Tibial artery (tissue), 4 donors: ENCODE results near the gene MLN.

Experiments
- DNase-seq, 2 donors: peaks; one replicate each; pipeline ENCODE4 v3.0.0-alpha.2; 2019
- H3K27ac ChIP-seq, 2 donors: fragments of 200-600 bp; sonication (generic) in 1 of 2; 1 replicate in 1 of 2; 2 replicates in 1 of 2; pipeline ENCODE4 v1.5.1; 2018 to 2019; ENCODE audit warnings: mild to moderate bottlenecking in 1 of 2
- H3K27me3 ChIP-seq, 2 donors: fragments of 200-600 bp; sonication (generic) in 1 of 2; one replicate each; pipeline versions ENCODE4 v1.5.1 to v1.6.0; 2016 to 2019
- H3K36me3 ChIP-seq, 3 donors: fragments of 200-600 bp; sonication (generic) in 2 of 3; one replicate each; pipeline ENCODE4 v1.5.1; 2016 to 2019; ENCODE audit warnings: mild to moderate bottlenecking in 2 of 3
- H3K4me1 ChIP-seq, 4 donors: fragments of 200-600 bp; sonication (generic) in 2 of 4; 1 replicate in 3 of 4; 2 replicates in 1 of 4; pipeline ENCODE4 v1.5.1; 2016 to 2019
- H3K4me3 ChIP-seq, 2 donors: fragments of 200-600 bp; sonication (generic) in 1 of 2; 1 replicate in 1 of 2; 2 replicates in 1 of 2; pipeline ENCODE4 v1.5.1; 2018 to 2019; ENCODE audit warnings: mild to moderate bottlenecking in 2 of 2
- H3K9me3 ChIP-seq, 3 donors: fragments of 200-600 bp; sonication (generic) in 1 of 3; one replicate each; pipeline ENCODE4 v1.5.1; 2016 to 2019
- intact Hi-C: fragments of 100-400 bp; cut with DNase I; formaldehyde crosslinking; loops from one replicate; pipeline ENCODE4 v1.15.0; 2023; ENCODE audit warnings: low total_unique reads
- TF ChIP-seq, protein P1 (sequence below), 2 experiments: fragments of 200-600 bp in 1 of 2; fragments of 450-650 bp in 1 of 2; IDR thresholded peaks; one replicate each; pipeline ENCODE4 v1.5.1; 2017 to 2019; ENCODE audit warnings: antibody characterized with exemption in 2 of 2, mild to moderate bottlenecking in 1 of 2, moderate library complexity in 1 of 2

MLN gene

DNA sequence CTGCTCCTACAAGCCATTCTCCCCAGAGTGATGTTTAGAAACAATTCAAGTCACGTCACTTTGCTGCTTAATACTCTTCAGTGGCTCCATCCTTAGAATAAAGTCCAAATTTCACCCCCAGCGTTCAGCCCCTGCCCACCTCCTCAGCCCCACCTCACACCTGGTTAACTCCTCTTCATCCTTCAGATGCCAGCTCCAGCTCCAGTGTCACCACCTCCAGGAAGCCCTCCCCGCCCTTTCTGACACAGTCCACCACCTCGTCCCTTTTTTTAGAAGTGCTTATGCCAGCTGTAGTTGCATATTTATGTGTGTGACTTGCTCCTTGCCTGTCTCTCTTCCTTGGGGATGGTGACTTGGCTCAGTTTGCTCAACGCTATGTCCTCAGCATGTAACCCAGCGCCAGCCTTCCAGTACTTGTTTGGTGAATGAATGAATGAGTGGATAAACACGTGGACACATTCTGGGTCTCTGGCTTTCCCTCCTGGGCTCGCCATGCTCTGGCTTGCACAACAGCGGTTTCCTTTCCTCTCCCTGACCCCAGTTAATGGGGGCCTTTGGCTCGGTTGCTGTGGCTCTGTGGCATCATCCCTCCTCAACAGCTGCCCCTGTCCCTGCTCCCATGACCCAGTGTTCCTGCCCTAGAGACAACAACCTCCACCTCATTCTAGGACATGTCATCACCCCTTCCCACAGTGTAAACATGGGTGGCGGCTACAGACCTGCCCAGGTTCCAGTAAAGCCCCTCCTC, 53.4 kb downstream of the MLN start:
- H3K4me3 ChIP-seq, result no peak overlapping the region
- no peaks in the 10 kb centered on the region for H3K9me3 ChIP-seq
- TF ChIP-seq, protein P1, sequence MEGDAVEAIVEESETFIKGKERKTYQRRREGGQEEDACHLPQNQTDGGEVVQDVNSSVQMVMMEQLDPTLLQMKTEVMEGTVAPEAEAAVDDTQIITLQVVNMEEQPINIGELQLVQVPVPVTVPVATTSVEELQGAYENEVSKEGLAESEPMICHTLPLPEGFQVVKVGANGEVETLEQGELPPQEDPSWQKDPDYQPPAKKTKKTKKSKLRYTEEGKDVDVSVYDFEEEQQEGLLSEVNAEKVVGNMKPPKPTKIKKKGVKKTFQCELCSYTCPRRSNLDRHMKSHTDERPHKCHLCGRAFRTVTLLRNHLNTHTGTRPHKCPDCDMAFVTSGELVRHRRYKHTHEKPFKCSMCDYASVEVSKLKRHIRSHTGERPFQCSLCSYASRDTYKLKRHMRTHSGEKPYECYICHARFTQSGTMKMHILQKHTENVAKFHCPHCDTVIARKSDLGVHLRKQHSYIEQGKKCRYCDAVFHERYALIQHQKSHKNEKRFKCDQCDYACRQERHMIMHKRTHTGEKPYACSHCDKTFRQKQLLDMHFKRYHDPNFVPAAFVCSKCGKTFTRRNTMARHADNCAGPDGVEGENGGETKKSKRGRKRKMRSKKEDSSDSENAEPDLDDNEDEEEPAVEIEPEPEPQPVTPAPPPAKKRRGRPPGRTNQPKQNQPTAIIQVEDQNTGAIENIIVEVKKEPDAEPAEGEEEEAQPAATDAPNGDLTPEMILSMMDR (IDR thresholded peaks at IDR 0.05), result no peak
- H3K4me1 ChIP-seq, result peaks cover 0 to 8% (median 0%) of the 10 kb centered on the region in 4 donors
- peaks cover 0 to 19% of the 10 kb centered on the region in 2 donors for H3K27me3 ChIP-seq
- DNase-seq, result no peak
- intact Hi-C loops, result no loop called here
- H3K36me3 ChIP-seq, result no peaks in the 10 kb centered on the region
- no peak overlapping the region for H3K27ac ChIP-seq

DNA sequence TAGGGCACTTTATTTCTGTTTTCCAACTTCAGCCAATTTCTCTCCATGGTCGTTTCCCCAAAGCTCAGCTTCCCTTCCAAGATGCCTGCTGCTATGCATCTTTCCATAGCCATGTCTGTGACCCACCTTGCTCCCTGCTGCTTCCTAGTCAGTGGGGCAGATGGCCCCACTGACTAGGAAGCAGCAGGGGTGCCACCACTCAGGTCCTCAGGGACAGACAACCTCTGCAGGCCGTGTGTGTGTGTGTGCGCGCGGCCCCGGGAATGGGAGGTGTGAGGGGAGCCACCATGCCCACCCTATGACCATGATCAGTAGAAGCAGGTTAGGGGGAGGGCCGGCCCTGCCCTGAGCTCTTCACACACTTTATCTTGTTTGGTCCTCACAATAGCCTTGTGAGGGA, 54.4 kb downstream of the MLN start:
- DNase-seq, result no peak
- Histone ChIP-seq H3K36me3 (no peaks in the 10 kb centered on the region), H3K9me3 (no peaks in the 10 kb centered on the region), H3K4me3 (no peak overlapping the region), H3K27ac (no peak overlapping the region), H3K27me3 (peaks cover 0 to 13% of the 10 kb centered on the region in 2 donors), H3K4me1 (peaks cover 0 to 18% (median 5%) of the 10 kb centered on the region in 4 donors)
- intact Hi-C loops, result no loop called here
- TF ChIP-seq, protein P1 (IDR thresholded peaks at IDR 0.05), result no peak

DNA sequence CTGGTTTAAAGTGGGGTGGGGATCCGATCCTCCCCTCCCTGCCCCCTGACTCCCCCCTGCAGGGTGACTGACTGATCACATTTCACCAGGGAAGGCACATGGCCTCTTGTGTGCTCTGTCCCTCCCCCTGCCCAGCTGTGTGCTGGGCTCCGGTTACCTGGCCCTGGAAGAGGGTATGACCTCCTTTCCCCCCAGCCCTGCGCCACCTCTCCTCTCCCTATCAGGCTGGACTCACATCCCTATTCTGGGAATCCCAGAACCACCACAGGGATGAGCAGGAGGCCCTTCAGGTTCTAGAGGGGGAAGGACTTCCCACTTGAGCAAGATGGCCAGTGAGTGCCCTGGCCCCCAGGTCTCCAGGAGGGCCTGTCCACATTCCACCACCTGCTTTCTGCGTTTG, 55.0 kb downstream of the MLN start:
- TF ChIP-seq, protein P1 (IDR thresholded peaks at IDR 0.05), result no peak
- peaks cover 0 to 16% of the 10 kb centered on the region in 2 donors for H3K27me3 ChIP-seq
- peaks cover 0 to 21% (median 8%) of the 10 kb centered on the region in 4 donors for H3K4me1 ChIP-seq
- no peaks in the 10 kb centered on the region for H3K9me3 ChIP-seq
- intact Hi-C loops, result no loop called here
- no peak overlapping the region for H3K4me3 ChIP-seq
- DNase-seq, result no peak
- H3K27ac ChIP-seq, result no peak overlapping the region
- H3K36me3 ChIP-seq, result no peaks in the 10 kb centered on the region

DNA sequence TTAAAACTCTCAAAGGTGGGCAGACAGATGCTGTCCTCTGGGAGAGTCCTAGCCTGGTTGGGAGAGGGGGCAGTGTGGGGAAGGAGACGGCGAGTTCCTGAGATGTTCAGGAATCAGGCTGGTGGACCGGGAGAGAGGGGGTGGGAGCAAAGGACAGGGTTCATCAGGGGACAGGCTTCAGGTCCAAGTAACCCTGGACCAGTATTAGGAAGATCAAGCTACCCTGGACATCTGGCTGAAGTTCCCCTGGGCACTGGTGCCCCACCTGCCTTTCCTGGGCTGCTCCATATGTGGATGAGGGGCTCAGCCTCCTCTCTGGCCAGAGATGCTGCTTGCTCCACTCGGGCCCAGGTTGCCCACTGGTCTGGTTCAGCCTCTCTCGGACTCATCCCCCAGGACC, 56.0 kb downstream of the MLN start:
- Histone ChIP-seq H3K9me3 (no peaks in the 10 kb centered on the region), H3K4me3 (no peak overlapping the region), H3K27me3 (peaks cover 0 to 21% of the 10 kb centered on the region in 2 donors), H3K27ac (no peak overlapping the region), H3K4me1 (peaks cover 0 to 21% (median 10%) of the 10 kb centered on the region in 4 donors), H3K36me3 (no peaks in the 10 kb centered on the region)
- intact Hi-C loops, result no loop called here
- DNase-seq, result no peak
- TF ChIP-seq, protein P1 (IDR thresholded peaks at IDR 0.05), result no peak

DNA sequence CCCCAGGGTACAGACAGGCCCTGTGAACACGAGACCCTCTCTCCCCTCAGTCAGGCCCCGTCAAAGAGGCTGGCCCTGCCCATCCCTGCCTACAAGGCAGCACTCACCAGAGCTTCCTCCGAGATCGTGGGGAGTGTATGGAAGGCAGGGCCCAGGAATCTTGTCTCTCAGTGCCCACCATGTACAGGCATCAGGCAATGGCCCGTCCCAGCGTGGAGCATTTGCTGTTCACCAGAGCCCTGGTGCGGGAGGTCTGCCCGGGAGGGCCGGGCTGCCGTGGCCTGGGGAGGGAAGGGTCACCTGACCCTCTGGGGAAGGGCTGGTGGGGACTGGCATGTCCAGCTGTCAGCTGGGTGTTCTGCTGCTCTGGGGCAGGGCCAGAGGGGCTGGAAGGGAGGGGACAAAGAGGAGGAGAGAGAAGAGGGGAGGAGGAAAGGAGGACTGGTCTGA, 57.1 kb downstream of the MLN start, which contains the start of gene IP6K3:
Gene IP6K3, minus strand, starts transcription at position 255 of the 450 bp plus-strand sequence. CDS start 11,429 bp downstream, outside the sequence.
- TF ChIP-seq, protein P1 (IDR thresholded peaks at IDR 0.05), result no peak
- H3K27ac ChIP-seq, result peak within 1 kb of the TSS; percentile 54 to 67
- DNase-seq, result no peak
- peak within 1 kb of the TSS; percentile 37 to 52 for H3K4me3 ChIP-seq
- intact Hi-C loops, result no loop called here
- H3K4me1 ChIP-seq, result peaks cover 0 to 21% (median 10%) of the 10 kb centered on the region in 4 donors
- peaks cover 0 to 23% of the 10 kb centered on the region in 2 donors for H3K27me3 ChIP-seq
- no peaks in the 10 kb centered on the region for H3K36me3 ChIP-seq
- H3K9me3 ChIP-seq, result no peaks in the 10 kb centered on the region
